B cell (primary cell): Measurements from ENCODE around the gene CPLX3.

Experiments used
- CTCF ChIP-seq: fragments of 200-600 bp; IDR thresholded peaks from one replicate; pipeline ENCODE4 v1.8.0; 2022; ENCODE audit warnings: antibody characterized with exemption, mild to moderate bottlenecking
- EZH2 ChIP-seq: IDR thresholded peaks from 2 replicates; pipeline ENCODE4 v1.6.1; 2012; ENCODE audit warnings: borderline replicate concordance, low read depth, mild to moderate bottlenecking, moderate library complexity, low read length; ENCODE audit not compliant: insufficient read depth, poor library complexity, severe bottlenecking

GRCh38 chr15:74791007-74791406 is 35.4 kb upstream of the CPLX3 start:
- no peak for TF ChIP-seq CTCF
- no peak for TF ChIP-seq EZH2
